IgD-negative memory B cell (primary cell): Measurements from ENCODE around the gene LRRC34. TPM values are rescaled to one million over a fixed set of nuclear protein-coding genes. Genes with fewer than 3 reads are reported as not detected.

Experiments used
- H3K27ac Mint-ChIP-seq, 3 donors: one replicate each; pipeline ENCODE4 v1.8.0; 2020 to 2022; ENCODE audit warnings: mild to moderate bottlenecking in 3 of 3, mixed read lengths in 3 of 3, moderate library complexity in 1 of 3
- H3K27me3 Mint-ChIP-seq: one replicate; pipeline ENCODE4 v1.8.0; 2021; ENCODE audit warnings: mixed read lengths
- H3K36me3 Mint-ChIP-seq: one replicate; pipeline ENCODE4 v1.8.0; 2020; ENCODE audit warnings: mild to moderate bottlenecking, mixed read lengths
- H3K4me1 Mint-ChIP-seq, 3 donors: one replicate each; pipeline ENCODE4 v1.8.0; 2020 to 2022; ENCODE audit warnings: mixed read lengths in 3 of 3, mild to moderate bottlenecking in 1 of 3
- H3K4me3 Mint-ChIP-seq, 4 donors: one replicate each; pipeline ENCODE4 v1.8.0; 2020 to 2022; ENCODE audit warnings: mild to moderate bottlenecking in 4 of 4, mixed read lengths in 4 of 4, moderate library complexity in 3 of 4
- H3K9me3 Mint-ChIP-seq, 3 donors: one replicate each; pipeline ENCODE4 v1.8.0; 2020 to 2021; ENCODE audit warnings: mixed read lengths in 3 of 3, mild to moderate bottlenecking in 1 of 3
- polyA plus RNA-seq: library from polyadenylated mRNA; unstranded; fragments of 300-500 nt; fragmentation: Illumina TruSeq; gene quantifications from one replicate; pipeline ENCODE4 v1.2.3, GENCODE V29; 2021

LRRC34 gene
- polyA plus RNA-seq, 1 donor from 2014 or later: 0.60 TPM

- no peak overlapping the region for H3K27ac Mint-ChIP-seq
- no peak overlapping the region for H3K4me3 Mint-ChIP-seq
- H3K27me3 Mint-ChIP-seq: peaks cover 1% of the 10 kb centered on the region
- peaks cover 2% of the 10 kb centered on the region for H3K36me3 Mint-ChIP-seq
- peaks cover under 1 to 2% (median 1%) of the 10 kb centered on the region in 3 donors for H3K4me1 Mint-ChIP-seq
- no peaks in the 10 kb centered on the region for H3K9me3 Mint-ChIP-seq
These were observed 15.0 kb upstream of the LRRC34 start for GRCh38 chr3:169827712-169828111.

- Mint-ChIP-seq H3K36me3 (peaks cover 2% of the 10 kb centered on the region), H3K4me1 (peaks cover 0 to 2% (median 0%) of the 10 kb centered on the region in 3 donors), H3K4me3 (no peak overlapping the region), H3K27ac (no peak overlapping the region), H3K27me3 (no peaks in the 10 kb centered on the region), H3K9me3 (no peaks in the 10 kb centered on the region)
These were observed 12.6 kb upstream of the LRRC34 start for GRCh38 chr3:169825316-169825715.

GRCh38 chr3:169822983-169823382 lies 10.3 kb upstream of the LRRC34 start:
- Mint-ChIP-seq H3K36me3 (no peaks in the 10 kb centered on the region), H3K27me3 (no peaks in the 10 kb centered on the region), H3K9me3 (no peaks in the 10 kb centered on the region), H3K4me1 (no peaks in the 10 kb centered on the region), H3K4me3 (no peak overlapping the region), H3K27ac (no peak overlapping the region)

- Mint-ChIP-seq H3K4me3 (no peak overlapping the region), H3K9me3 (no peaks in the 10 kb centered on the region), H3K27ac (no peak overlapping the region), H3K27me3 (no peaks in the 10 kb centered on the region), H3K4me1 (no peaks in the 10 kb centered on the region), H3K36me3 (no peaks in the 10 kb centered on the region)
These were observed 9.8 kb upstream of the LRRC34 start for GRCh38 chr3:169822540-169822939.

- no peak overlapping the region for H3K4me3 Mint-ChIP-seq
- H3K27me3 Mint-ChIP-seq: no peaks in the 10 kb centered on the region
- no peaks in the 10 kb centered on the region for H3K9me3 Mint-ChIP-seq
- H3K27ac Mint-ChIP-seq: no peak overlapping the region
- no peaks in the 10 kb centered on the region for H3K4me1 Mint-ChIP-seq
- no peaks in the 10 kb centered on the region for H3K36me3 Mint-ChIP-seq
These were observed 9.4 kb upstream of the LRRC34 start for GRCh38 chr3:169822091-169822490.

GRCh38 chr3:169818316-169818715 lies 5.6 kb upstream of the LRRC34 start:
- H3K36me3 Mint-ChIP-seq: no peaks in the 10 kb centered on the region
- peaks cover 6 to 12% (median 7%) of the 10 kb centered on the region in 3 donors for H3K4me1 Mint-ChIP-seq
- H3K27ac Mint-ChIP-seq: peak overlapping the region in 1 of 3 donors; percentile 54
- H3K4me3 Mint-ChIP-seq: no peak overlapping the region
- no peaks in the 10 kb centered on the region for H3K27me3 Mint-ChIP-seq
- peaks cover 0 to 10% (median 0%) of the 10 kb centered on the region in 3 donors for H3K9me3 Mint-ChIP-seq

GRCh38 chr3:169815590-169816150 lies 3.0 kb upstream of the LRRC34 start:
- Mint-ChIP-seq H3K4me3 (no peak overlapping the region), H3K9me3 (peaks cover 0 to 10% (median 0%) of the 10 kb centered on the region in 3 donors)

GRCh38 chr3:169813757-169814517 lies 1.2 kb upstream of the LRRC34 start:
- peaks cover 19 to 21% (median 20%) of the 10 kb centered on the region in 3 donors for H3K4me1 Mint-ChIP-seq
- H3K27me3 Mint-ChIP-seq: no peaks in the 10 kb centered on the region
- peak overlapping the region; percentile 82 to 94 (median 90) for H3K4me3 Mint-ChIP-seq
- peaks cover 0 to 10% (median 0%) of the 10 kb centered on the region in 3 donors for H3K9me3 Mint-ChIP-seq
- H3K36me3 Mint-ChIP-seq: no peaks in the 10 kb centered on the region
- peak overlapping the region; percentile 12 to 90 (median 30) for H3K27ac Mint-ChIP-seq

More at GRCh38 chr3:169815590-169816150, 3.0 kb upstream of the LRRC34 start:
- peaks cover 17 to 20% (median 18%) of the 10 kb centered on the region in 3 donors for H3K4me1 Mint-ChIP-seq
- H3K36me3 Mint-ChIP-seq: no peaks in the 10 kb centered on the region
- peak overlapping the region in 1 of 3 donors; percentile 57 for H3K27ac Mint-ChIP-seq
- H3K27me3 Mint-ChIP-seq: no peaks in the 10 kb centered on the region

GRCh38 chr3:169813278-169813677 lies 574 bp upstream of the LRRC34 start:
- Mint-ChIP-seq H3K36me3 (no peaks in the 10 kb centered on the region), H3K27ac (peak overlapping the region; percentile 12 to 90 (median 30)), H3K27me3 (no peaks in the 10 kb centered on the region), H3K4me3 (peak overlapping the region; percentile 82 to 94 (median 90)), H3K4me1 (peaks cover 19 to 21% (median 20%) of the 10 kb centered on the region in 3 donors), H3K9me3 (peaks cover 0 to 10% (median 0%) of the 10 kb centered on the region in 3 donors)

- Mint-ChIP-seq H3K27me3 (no peaks in the 10 kb centered on the region), H3K4me3 (peak overlapping the region; percentile 85 to 94 (median 90)), H3K9me3 (peaks cover 0 to 10% (median 0%) of the 10 kb centered on the region in 3 donors), H3K27ac (peak overlapping the region in 2 of 3 donors; percentile 16 to 76), H3K4me1 (peaks cover 19 to 21% (median 20%) of the 10 kb centered on the region in 3 donors), H3K36me3 (no peaks in the 10 kb centered on the region)
These were observed 923 bp downstream of the LRRC34 start for GRCh38 chr3:169811631-169812331.

GRCh38 chr3:169809230-169809795 lies 3.4 kb downstream of the LRRC34 start:
- H3K4me1 Mint-ChIP-seq: peaks cover 17 to 20% (median 18%) of the 10 kb centered on the region in 3 donors
- no peaks in the 10 kb centered on the region for H3K36me3 Mint-ChIP-seq
- peak overlapping the region; percentile 17 to 41 (median 22) for H3K27ac Mint-ChIP-seq
- peak overlapping the region in 1 of 4 donors; percentile 71 for H3K4me3 Mint-ChIP-seq
- no peaks in the 10 kb centered on the region for H3K27me3 Mint-ChIP-seq
- H3K9me3 Mint-ChIP-seq: no peaks in the 10 kb centered on the region

GRCh38 chr3:169804681-169805080 lies 8.0 kb downstream of the LRRC34 start:
- Mint-ChIP-seq H3K27me3 (no peaks in the 10 kb centered on the region), H3K27ac (no peak overlapping the region), H3K4me3 (no peak overlapping the region), H3K36me3 (no peaks in the 10 kb centered on the region), H3K9me3 (no peaks in the 10 kb centered on the region), H3K4me1 (peaks cover 0 to 3% (median 2%) of the 10 kb centered on the region in 3 donors)

- Mint-ChIP-seq H3K9me3 (peaks cover 0 to 3% (median 0%) of the 10 kb centered on the region in 3 donors), H3K4me3 (no peak overlapping the region), H3K27ac (no peak overlapping the region), H3K27me3 (no peaks in the 10 kb centered on the region), H3K36me3 (no peaks in the 10 kb centered on the region), H3K4me1 (no peaks in the 10 kb centered on the region)
These were observed 20.3 kb downstream of the LRRC34 start for GRCh38 chr3:169792359-169792758.

GRCh38 chr3:169790687-169791429 lies 21.8 kb downstream of the LRRC34 start:
- peaks cover 2% of the 10 kb centered on the region for H3K36me3 Mint-ChIP-seq
- peaks cover 0 to 5% (median 0%) of the 10 kb centered on the region in 3 donors for H3K4me1 Mint-ChIP-seq
- no peak overlapping the region for H3K27ac Mint-ChIP-seq
- no peak overlapping the region for H3K4me3 Mint-ChIP-seq
- H3K27me3 Mint-ChIP-seq: no peaks in the 10 kb centered on the region
- peaks cover 0 to 3% (median 0%) of the 10 kb centered on the region in 3 donors for H3K9me3 Mint-ChIP-seq
